ENCODE data around the gene CEP170B.
"Not testable (repeated sequence)": the region's sequence is repeated elsewhere in the genome, so short reads cannot be mapped to it uniquely, and the experiment has no call there.

The CEP170B gene

DNA sequence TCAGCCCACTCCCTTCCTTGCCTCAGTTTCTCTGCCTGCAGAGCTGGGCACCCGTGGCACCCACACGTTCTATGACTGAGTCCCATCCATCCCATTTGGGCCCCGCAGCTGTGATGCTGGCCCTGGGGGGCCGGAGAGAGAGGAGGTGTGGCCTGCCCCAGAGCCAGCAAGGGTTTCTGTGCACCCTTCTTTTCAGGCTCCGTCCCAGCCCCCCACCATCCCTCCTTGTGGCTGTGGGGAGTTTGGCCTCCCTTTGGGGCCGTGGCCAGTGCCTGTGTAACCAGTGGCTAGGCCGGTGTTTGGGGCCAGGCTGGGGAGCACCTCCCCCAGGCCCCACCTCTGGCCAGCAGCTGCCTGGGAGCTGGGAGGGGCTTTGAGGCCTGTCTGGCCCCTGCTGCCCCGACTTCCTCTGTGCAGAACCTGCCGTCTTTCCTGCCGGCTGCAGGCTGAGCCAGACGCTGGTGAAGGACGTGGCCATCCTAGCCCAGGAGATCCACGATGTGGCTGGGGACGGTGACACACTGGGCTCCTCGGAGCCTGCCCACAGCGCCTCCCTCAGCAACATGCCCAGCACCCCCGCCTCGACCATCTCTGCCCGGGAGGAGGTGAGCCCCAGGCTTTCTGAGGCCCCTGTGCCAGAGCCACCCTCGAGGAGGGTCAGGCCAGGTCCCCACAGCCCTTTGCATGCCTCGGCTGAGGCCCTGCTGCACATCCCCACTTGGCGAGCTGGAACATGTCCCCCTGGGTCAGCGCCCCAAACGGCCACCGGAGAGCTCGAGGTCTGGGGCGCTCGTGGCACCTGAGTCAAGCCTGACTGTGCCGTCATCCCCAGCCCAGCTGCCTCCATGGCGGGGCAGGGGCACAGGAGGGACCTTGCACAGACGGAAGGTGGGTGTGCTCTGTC, 27.7 kb downstream of the CEP170B start:
- no peak for DNase-seq

DNA sequence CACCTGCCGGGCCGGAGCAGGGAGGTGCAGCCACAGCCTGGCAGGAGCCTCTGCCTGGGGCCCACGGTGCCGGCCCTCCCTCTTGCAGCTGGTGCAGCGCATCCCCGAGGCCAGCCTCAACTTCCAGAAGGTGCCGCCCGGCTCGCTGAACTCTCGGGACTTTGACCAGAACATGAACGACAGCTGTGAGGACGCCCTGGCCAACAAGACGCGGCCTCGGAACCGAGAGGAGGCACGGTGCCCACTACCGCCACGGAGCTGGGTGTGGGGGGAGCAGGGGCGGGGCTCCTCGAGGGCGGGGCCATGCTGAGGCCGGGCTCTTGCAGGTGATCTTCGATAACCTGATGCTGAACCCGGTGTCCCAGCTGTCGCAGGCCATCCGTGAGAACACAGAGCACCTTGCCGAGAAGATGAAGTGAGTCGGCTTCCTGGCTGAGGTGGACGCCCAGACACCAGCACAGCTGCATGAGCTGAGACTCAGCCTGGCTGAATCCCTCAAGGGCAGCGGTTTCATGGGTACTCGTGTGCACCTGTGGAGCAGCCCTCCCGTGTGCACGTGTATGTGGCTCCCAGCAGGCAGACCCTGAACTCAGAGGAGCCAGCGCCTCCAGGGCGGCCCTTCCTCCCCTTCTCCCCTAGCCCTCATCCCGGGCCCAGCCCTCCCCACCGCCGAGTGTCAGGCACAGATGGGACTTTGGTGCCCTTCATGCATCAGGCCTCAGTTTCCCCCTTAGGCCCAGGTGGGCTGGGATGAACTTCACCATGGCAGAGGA, 28.6 kb downstream of the CEP170B start:
- no peak for DNase-seq

DNA sequence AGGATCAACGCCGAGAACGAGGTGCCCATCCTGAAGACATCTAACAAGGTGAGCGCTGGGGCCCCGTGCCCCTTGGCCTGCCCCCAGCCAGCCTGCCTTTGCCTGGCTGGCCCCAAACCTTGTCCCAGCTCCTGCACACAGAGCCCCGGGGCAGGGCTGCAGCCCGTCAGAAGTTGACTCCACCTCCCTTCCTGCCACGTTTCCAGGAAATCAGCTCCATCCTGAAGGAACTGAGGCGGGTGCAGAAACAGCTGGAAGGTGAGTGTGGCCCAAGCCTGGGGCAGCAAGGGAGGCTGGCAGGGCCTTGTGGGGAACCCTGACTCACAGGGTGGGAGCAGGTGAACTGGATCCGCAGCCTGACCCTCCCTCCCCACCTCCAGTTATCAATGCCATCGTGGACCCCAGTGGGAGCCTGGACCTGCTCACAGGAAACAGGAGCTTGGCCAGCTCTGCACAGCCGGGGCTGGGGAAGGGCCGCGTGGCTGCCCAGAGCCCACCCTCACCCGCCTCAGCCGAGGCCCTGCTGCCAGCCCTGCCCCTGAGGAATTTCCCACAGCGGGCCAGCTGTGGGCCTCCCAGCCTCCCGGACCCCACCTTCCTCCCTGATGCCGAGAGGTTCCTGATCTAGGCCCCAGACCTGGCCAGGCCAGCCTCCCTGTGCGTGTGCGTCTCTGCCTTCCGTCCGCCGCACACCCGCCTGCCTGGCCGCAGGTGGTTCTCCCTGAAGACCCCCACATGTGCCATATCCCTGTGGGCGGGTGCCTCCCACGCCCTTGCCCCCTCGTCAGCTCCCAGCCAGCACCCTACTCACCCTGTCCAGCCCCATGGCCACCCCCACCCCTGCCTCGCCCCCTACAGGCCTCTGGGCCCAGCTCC, 29.5 kb downstream of the CEP170B start:
- DNase-seq: no peak

DNA sequence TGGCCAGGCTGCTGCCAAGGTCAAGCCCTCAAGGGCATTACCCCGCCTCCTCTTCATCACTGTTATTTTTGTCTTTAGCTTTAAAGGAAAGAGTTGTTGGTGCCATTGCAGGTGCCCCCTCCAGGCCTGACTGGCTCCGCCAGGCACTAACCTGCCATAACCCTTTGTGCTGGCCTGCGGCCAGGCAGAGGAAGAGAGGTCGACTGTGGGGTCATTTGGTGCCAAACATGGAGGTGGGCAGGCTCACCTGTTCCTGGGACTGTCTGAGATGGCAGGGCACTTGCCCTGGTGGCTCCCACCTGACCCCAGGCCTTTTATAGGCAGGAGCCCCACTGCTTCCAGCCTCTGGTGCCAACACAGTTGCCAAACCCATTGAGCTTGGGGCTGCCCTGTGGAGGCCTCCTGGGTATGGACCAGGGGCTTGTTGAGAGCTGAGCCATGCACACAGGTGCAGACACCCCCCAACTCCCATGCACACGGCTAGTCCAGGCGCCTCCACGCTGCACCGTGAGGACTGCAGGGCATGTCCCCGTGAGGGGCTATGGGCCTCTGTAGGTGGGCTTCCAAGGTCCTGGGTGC, 30.2 kb downstream of the CEP170B start:
- DNase-seq: no peak

DNA sequence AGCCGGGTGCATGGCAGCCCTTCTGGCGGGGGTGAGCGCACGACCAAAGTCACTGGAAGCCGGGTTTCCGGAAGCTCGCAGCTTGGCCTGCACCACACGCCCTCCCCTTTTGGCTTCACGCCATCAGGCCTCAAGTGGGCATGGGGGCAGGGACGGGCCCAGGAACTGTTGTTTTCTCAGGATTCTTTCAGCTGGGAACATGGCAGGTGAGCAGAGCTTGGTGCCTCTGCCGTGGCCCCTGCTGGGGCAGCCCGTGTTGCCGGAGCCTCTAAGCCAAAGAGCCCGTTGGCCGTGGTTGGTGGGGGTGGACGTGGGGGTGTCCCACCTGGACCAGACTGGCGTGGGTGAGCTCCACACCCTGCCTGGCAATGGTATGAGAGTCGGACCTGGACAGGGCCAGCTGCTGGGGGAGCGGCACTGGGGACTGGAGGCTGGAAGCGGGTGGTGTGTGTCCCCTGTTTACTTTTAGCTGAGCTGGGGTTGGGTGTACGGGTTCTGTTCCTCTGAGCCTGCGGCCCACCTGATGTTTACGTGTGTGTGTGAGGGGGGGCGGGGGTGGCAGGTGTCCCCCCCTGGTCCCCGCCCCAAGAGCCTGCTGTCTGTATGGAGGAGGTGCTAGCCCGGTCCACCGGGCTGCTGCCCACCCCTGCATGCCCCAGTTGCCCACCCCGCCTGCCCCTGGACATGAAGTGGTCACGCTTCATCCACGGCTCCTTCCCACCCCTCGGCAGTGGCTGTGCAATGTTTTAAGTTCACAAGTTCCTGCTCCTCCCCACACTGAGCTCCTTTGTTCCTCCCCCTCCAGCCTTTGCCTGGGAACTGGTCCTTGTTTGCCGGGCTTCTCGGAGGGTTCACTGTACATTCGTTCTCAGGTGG, 31.0 kb downstream of the CEP170B start:
- peak; percentile 17 for DNase-seq

DNA sequence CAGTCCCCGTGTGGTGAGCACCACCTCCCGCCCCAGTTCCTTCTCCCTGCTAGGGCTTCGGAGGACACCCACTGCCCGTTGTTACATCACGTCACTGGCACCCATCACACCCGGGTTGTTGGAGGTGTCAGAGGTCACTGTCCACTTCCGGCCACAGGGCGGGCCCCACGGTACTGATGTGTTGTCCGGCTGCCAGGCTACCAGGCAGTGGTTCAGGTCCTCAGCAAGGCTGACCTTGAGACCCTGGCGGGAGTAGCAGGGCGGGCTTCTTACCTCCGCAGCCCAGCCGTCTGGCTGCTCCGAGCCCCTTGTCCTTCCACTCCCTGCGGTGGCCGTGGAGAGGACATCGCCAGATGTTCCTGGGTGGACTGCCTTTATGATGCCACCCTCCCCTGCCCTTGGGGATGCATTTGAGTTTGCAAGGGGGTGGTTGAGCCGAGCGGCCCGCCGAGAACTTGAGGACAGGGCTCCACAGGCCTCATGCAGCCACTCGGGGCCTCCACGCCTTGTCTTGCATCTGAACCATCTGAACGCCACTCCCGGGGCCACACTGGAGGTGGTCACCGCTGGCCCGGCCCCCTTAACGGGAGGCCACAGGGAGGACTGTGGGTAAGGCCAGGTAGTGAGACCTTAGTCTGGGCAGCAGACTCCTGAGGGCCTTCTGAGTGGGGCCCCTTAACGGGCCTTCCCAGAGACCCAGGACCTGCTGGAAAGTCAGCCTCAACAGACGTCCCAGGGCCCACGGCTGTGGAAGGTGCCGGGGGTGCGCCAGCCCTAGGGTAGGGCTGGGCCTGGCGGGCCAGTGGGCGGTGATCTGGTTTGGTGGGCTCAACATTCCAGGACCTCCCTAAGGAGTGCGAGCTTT, 32.5 kb downstream of the CEP170B start:
- no peak for DNase-seq

DNA sequence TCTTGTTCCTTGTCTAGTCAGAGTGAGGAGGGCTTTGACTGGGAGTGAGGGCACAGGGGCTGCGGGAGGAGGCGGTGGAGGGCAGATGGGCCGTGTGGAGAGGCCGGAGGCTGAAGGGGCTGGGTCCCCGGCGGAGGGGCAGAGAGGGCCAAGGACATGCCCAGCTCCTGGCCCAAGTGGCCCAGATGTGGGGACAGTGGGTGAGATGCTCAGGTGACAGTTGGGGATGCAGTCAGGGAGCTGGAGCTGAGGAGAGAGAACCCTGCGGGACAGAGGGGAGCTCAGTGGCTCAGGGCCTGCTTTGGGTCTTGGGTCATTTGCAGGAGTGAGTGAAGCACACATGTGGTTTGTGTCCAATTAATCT, 33.1 kb downstream of the CEP170B start:
- no peak for DNase-seq

DNA sequence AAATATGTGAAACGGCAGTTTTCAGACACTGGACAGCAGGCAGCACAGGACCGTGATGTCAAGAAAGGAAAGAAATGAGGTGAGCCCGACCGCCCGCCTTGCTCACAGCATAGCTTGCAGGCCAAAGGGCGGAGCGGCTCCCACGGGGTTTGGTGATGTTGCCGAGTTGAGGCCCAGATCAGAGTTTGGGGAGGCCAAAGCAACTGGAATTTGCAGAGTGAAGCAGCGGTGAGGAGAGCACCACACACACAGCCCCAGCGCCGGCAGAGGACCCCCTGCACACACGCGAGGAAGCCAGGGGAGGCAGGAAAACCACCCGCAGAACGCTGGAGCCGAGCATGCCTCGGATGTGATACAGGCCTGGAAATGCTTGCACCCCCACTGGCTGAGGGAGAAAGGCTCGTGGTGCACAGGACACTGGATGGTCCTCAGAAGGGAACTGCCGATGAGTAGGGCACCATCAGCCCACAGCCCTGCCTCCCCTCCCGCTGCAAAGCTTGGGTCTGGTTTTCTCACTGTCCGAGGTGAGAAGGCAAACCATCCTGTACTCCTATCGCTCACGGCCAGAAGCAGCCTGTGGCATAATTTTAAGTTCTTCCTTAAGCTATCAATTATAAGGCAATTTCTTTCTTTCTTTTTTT, 33.9 kb downstream of the CEP170B start:
- DNase-seq: no peak

DNA sequence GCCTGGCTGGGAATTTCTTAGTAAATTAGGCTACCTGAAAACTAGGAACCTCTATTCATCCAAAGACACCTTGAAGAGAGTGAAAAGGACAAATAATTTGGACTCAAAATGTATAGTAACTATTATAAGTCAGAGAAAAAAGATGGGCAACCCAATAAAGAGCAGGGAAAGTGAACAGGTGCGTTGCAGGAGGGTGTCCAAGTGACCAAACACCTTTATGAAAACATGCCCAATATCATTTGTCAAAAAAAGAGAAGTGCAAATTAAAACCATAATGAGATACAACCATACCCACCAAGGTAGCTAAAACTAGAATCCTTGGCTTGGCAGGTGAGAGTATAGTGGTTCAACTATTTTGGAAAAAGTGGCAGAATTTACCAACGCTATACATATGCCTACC, 34.7 kb downstream of the CEP170B start:
- DNase-seq: no peak

DNA sequence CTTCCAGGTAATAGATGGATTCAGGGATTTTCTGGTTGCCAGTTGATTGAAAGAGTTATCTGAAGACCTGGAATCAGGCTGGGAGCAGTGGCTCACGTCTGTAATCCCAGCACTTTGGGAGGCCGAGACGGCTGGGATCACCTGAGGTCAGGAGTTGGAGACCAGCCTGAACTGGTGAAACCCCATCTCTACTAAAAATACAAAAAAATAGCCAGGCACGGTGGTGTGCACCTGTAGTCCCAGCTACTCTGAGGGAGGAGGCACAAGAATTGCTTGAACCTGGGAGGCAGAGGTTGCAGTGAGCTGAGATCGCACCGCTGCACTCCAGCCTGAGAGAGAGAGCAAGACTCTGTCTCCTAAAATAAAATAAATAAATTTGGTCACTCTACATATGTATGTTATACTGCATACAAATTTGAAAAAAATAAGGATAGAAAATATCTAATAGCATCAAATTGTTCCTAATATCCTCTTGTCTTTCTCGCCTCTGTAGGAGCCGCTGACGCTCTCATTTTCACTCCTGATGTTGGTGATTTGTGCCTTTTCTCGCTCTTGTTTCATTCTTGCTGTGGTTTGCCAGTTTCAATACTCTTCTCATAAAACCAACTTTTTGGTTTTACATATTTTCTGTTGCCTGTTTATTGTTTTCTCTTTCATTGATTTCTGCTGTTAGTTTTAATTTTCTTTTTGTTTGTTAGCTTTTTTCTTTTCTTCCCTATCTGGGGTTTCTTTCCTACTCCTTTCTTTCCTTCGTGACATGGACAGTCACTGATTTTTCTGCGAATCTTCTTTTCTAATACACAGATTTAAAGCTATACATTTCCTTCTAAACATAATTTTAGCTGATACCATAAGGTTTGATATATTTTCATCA, 35.8 kb downstream of the CEP170B start:
- no peak for DNase-seq

DNA sequence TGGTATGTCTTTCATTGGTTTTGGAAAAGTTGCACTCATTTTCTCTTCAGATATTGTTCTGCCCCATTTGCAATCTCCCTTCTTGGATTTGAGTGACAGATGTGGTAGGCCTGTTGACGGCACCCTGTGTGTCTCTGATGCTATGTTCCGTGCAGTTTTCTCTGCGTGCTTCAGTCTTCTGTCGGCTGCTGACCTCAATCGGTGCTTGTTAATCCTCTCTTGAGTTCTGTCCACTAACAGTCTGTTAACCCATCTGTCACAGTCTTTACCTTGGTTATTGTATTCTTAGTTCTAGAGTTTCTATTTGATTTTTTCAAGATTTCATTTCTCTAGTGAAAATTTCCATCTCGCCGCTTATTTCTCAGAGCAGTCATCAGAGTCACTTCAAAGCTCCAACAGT, 38.9 kb downstream of the CEP170B start:
- DNase-seq: no peak

DNA sequence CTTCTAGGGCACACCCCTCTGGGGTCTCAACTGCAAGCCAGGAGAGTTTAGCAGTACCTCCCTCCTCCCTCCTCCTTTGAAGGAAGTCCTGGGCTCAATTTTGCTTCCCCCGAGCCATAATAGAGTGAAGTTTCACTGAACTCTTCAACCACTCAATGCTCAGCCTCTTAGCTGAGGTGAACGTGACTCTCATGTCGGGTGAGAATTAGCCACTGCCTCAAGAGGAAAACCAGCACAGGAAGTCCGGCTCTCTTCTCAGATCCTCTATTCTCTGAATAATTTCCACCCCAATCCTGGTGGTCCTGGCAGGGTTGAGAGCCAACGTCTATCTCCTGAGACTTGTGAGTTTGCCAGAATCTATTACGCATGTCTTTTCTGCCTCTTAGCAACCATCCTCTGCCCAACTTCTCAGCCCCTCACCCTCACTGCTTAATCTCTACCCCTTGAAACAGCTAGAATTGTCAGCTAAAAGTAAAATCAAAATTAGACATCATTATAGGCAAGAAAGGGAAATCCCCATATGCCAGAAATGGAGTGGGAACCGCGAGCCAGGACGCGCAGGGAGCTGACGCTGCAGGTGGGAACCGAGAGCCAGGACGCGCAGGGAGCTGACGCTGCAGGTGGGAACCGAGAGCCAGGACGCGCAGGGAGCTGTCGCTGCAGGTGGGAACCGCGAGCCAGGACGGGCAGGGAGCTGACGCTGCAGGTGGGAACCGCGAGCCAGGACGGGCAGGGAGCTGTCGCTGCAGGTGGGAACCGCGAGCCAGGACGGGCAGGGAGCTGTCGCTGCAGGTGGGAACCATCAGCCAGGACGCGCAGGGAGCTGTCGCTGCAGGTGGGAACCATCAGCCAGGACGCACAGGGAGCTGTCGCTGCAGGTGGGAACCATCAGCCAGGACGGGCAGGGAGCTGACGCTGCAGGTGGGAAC, 39.8 kb downstream of the CEP170B start:
- DNase-seq: not testable (repeated sequence)

DNA sequence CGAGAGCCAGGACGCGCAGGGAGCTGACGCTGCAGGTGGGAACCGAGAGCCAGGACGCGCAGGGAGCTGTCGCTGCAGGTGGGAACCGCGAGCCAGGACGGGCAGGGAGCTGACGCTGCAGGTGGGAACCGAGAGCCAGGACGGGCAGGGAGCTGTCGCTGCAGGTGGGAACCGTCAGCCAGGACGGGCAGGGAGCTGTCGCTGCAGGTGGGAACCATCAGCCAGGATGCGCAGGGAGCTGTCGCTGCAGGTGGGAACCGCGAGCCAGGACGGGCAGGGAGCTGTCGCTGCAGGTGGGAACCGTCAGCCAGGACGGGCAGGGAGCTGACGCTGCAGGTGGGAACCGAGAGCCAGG, 40.5 kb downstream of the CEP170B start:
- DNase-seq: not testable (repeated sequence)

DNA sequence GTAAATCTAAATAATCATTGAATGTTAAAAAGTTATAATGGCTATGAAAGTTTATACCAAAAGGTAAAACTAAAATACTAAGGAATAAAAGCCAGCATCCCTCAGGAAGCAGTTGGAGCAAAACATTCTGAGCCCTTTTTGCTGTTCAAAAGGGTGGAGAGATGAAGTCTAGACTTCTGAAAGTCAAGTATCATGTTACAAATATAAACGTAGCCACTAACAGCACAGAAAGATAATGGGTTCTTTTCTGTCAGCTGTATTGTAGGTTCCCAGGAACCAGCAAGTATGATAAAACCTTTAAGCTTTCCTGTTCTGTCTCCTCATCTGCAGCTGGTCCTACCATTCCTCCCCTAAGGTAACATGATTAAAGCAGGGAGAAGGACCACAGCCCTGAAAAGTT, 43.2 kb downstream of the CEP170B start:
- DNase-seq: no peak

DNA sequence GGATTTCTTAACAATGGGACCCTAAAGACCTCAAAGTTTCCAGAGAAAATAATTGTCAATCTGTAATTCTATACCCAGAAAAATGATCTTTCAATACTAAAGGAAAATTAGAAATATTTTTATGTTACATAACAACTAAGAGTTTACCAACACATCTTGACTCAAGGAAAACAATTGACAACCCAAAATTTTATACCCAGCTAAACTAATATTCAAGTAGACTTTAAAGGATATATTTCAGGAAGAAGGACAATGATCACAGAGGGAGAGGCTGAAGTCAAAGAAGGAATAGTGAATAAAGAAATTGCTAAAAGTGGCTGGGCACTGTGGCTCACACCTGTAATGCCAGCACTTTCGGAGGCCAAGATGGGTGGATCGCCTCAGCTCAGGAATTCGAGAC, 47.0 kb downstream of the CEP170B start:
- DNase-seq: no peak

DNA sequence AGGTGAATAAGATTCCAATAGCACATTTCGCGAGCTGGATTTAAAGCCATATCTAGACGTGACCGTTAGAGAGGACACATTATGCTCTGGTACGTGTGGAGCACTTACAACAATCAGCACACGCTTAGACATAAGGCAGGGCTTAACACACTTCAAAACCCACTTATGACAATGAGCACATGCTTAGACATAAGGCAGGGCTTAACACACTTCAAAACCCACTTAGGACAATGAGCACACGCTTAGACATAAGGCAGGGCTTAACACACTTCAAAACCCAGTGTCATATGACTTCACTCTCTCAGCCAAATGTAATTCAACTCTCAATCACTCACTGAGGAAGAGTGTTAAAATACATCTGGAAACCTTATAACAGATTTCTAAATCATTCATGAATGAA, 48.4 kb downstream of the CEP170B start:
- DNase-seq: no peak

DNA sequence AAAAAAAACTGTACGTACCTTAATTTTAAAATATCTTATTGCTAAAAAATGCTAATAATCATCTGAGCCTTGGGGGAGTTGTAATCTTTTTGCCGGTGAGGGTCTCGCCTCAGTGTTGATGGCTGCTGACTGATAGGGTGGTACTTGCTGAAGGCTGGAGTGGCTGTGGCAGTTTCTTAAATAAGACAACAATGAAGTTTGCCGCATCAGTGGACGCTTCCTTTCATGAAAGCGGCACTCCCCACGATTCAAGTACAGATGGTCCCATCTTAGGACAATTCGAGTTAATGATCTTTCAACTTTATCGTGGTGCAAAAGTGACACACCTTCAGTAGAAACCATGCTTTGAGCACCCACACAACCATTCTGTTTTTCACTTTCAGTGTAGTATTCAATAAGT, 52.0 kb downstream of the CEP170B start:
- DNase-seq: no peak

DNA sequence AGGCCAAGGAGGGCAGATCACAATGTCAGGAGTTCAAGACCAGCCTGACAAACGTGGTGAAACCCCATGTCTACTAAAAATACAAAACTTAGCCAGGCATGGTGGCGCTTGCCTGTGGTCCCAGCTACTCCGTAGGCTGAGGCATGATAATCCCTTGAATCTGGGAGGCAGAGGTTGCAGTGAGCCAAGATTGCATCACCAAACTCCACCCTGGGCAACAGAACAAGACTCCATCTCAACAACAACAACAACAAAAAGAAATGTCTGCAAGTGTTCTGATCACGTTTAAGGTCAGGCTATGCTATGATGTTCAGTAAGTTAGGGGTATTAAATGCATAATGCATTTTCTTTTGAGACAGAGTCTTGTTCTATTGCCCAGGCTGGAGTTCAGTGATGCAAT, 52.9 kb downstream of the CEP170B start:
- no peak for DNase-seq

All from NCI-H1417 treated with DMSO at 0.1 percent for 48 hours (cell line).